ENCODE results near the gene PPP6R3.
"Not testable (repeated sequence)": the region's sequence is repeated elsewhere in the genome, so short reads cannot be mapped to it uniquely, and the experiment has no call there.

The PPP6R3 gene

GRCh38 chr11:68528630-68529029 is 68.1 kb downstream of the PPP6R3 start:
- DNase-seq = no peak

GRCh38 chr11:68531129-68531693 is 70.7 kb downstream of the PPP6R3 start:
- DNase-seq = no peak

- no peak for DNase-seq
These were observed 72.3 kb downstream of the PPP6R3 start for GRCh38 chr11:68532727-68533369.

GRCh38 chr11:68533945-68534344 is 73.4 kb downstream of the PPP6R3 start:
- no peak for DNase-seq

GRCh38 chr11:68535098-68535497 is 74.5 kb downstream of the PPP6R3 start:
- no peak for DNase-seq

GRCh38 chr11:68536706-68537105 is 76.2 kb downstream of the PPP6R3 start:
- DNase-seq = no peak

- DNase-seq = no peak
These were observed 77.5 kb downstream of the PPP6R3 start for GRCh38 chr11:68538025-68538424.

- no peak for DNase-seq
These were observed 78.8 kb downstream of the PPP6R3 start for GRCh38 chr11:68539395-68539794.

- not testable (repeated sequence) for DNase-seq
These were observed 80.0 kb downstream of the PPP6R3 start for GRCh38 chr11:68540504-68540903.

- no peak for DNase-seq
These were observed 80.6 kb downstream of the PPP6R3 start for GRCh38 chr11:68541116-68541515.

- DNase-seq = no peak
These were observed 81.4 kb downstream of the PPP6R3 start for GRCh38 chr11:68541991-68542390.

- DNase-seq = no peak
These were observed 82.1 kb downstream of the PPP6R3 start for GRCh38 chr11:68542617-68543016.

GRCh38 chr11:68543594-68543993 is 83.0 kb downstream of the PPP6R3 start:
- no peak for DNase-seq

GRCh38 chr11:68545347-68545746 is 84.8 kb downstream of the PPP6R3 start:
- DNase-seq = no peak

- DNase-seq = no peak
These were observed 85.2 kb downstream of the PPP6R3 start for GRCh38 chr11:68545796-68546195.

- DNase-seq = no peak
These were observed 86.0 kb downstream of the PPP6R3 start for GRCh38 chr11:68546555-68546954.

GRCh38 chr11:68549789-68550484 is 89.4 kb downstream of the PPP6R3 start:
- DNase-seq = no peak

- DNase-seq = no peak
These were observed 89.9 kb downstream of the PPP6R3 start for GRCh38 chr11:68550485-68550817.

GRCh38 chr11:68551223-68551622 is 90.7 kb downstream of the PPP6R3 start:
- no peak for DNase-seq

- no peak for DNase-seq
These were observed 91.2 kb downstream of the PPP6R3 start for GRCh38 chr11:68551777-68552176.

- DNase-seq = no peak
These were observed 92.0 kb downstream of the PPP6R3 start for GRCh38 chr11:68552542-68552941.

GRCh38 chr11:68560216-68560615 is 99.7 kb downstream of the PPP6R3 start:
- DNase-seq = no peak

GRCh38 chr11:68563454-68563853 is 102.9 kb downstream of the PPP6R3 start:
- no peak for DNase-seq

- no peak for DNase-seq
These were observed 103.7 kb downstream of the PPP6R3 start for GRCh38 chr11:68564261-68564660.

GRCh38 chr11:68565768-68566167 is 105.2 kb downstream of the PPP6R3 start:
- no peak for DNase-seq
